ENCODE results near the gene DENND1B.
"Not testable (repeated sequence)": the region's sequence is repeated elsewhere in the genome, so short reads cannot be mapped to it uniquely, and the experiment has no call there.

DENND1B gene

DNA sequence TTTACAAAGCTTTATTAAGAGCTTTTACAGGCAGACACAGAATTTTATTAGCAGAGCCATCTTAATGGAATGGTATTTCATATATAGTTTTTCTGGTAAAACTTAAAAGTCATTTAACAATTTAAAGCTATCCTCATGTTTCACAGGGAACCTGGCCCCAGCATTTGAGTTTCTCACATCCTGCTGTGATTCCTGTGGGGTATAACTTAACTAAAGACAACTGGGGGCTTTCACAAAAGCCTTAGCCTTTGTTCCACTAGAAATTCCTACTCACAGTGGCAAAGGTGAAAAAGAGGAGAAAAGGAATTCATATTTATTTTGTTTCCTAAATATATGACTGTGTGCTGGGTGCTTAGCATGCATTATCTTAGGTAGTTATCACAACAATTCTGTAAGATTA is 233.9 kb downstream of the DENND1B start:
- DNase-seq: no peak

- peak in 1 of 2 donors; percentile 45 for DNase-seq
Observed at GRCh38 chr1:197526736-197527371, 248.4 kb downstream of the DENND1B start.

- DNase-seq: peak in 1 of 2 donors; percentile 57
Observed at GRCh38 chr1:197521118-197521739, 254.1 kb downstream of the DENND1B start.

GRCh38 chr1:197519741-197520334 is 255.4 kb downstream of the DENND1B start:
- peak in 1 of 2 donors; percentile 6 for DNase-seq

DNA sequence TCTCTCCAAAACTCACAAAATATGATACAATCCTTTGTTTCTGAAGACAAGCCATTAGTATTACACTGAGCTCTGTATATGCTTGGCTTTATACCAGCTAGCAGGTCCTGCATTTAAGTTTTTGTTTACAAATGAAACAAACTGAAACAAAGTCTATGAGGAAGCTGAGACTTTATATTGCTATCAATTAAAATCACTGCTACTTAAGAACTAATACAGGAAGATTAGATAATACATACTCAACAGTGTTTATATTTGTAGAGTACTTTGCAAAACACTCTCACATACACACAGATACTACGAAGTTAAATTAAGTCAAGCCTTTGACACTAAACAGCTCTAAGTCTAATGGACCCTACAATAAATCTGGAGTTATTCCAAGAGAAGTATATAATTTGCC is 259.9 kb downstream of the DENND1B start:
- no peak for DNase-seq

- DNase-seq: no peak
Observed at GRCh38 chr1:197510691-197511378, 264.4 kb downstream of the DENND1B start.

DNA sequence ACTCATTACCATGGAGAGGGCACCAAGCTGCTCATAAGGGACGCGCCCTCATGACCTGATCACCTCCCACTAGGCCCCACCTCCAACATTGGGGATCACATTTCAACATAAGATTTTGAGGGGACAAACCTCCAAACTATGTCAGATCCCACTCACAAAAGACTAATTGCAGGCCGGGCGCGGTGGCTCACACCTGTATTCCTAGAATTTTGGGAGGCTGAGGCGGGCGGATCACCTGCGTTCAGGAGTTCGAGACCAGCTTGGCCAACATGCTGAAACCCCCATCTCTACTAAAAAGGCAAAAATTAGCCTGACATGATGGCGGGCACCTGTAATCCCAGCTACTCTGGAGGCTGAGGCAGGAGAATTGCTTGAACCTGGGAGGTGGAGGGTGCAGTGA is 278.6 kb downstream of the DENND1B start:
- DNase-seq: no peak

GRCh38 chr1:197491505-197491904 is 283.8 kb downstream of the DENND1B start:
- not testable (repeated sequence) for DNase-seq

- no peak for DNase-seq
Observed at GRCh38 chr1:197486946-197487345, 288.3 kb downstream of the DENND1B start.

DNA sequence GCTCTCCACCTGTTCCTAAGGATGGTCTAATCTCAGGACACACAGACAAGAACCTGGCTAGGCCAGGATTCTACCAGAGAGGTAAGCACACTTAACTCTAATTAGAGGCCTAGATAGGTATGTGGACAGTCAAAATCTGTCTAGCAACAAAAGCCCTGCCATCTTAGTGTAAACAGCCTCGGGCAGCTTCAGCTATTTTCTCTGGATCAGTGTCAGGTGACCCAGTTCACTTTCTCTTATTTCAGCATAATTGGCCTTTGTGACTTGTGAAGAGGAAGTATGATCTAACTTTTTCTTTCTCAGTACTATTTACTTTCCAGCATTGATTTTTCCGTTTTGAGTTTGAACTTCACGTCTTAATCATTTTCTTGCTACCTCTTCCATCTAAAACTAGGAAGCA is 289.5 kb downstream of the DENND1B start:
- DNase-seq: no peak

DNA sequence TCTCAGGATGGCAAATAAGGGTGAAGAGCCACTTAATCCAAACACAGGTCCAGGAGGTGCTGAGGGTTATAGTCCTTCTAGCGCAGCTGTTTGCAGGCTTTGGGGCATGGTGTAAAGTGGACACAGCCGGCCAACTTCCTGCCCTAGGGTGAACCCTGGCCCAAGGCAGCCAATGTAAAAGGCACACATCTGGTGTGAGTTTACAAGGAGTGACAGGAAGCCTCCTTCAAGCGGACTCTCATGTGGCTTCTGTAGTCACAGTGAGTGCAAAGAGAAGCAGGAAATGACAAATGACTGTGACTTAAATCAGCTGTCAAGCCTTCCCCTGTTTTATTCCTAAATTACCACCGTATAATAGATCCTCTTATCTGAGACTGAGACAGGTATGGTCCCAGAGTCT is 294.2 kb downstream of the DENND1B start:
- peak in 1 of 2 donors; percentile 21 for DNase-seq

- no peak for DNase-seq
Observed at GRCh38 chr1:197480446-197480845, 294.8 kb downstream of the DENND1B start.

DNA sequence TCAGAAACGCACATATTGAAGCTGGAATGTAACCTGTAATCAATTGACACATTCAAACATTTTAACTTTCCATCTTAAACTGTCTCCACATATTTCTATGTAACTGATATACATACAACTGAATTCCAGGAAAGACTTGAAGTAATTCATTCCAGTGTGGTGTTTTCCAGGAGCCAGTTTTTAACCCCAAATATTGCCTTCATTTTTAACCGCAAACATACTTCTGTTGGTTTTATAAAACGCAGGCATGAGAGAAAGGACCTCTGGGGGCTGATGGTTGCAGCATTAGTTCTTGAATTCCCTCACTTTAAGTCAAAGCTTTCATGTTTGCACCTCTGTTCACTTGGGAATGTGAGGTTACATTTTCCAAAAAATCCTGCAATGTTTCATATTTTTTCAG is 303.1 kb downstream of the DENND1B start:
- DNase-seq: no peak

DNA sequence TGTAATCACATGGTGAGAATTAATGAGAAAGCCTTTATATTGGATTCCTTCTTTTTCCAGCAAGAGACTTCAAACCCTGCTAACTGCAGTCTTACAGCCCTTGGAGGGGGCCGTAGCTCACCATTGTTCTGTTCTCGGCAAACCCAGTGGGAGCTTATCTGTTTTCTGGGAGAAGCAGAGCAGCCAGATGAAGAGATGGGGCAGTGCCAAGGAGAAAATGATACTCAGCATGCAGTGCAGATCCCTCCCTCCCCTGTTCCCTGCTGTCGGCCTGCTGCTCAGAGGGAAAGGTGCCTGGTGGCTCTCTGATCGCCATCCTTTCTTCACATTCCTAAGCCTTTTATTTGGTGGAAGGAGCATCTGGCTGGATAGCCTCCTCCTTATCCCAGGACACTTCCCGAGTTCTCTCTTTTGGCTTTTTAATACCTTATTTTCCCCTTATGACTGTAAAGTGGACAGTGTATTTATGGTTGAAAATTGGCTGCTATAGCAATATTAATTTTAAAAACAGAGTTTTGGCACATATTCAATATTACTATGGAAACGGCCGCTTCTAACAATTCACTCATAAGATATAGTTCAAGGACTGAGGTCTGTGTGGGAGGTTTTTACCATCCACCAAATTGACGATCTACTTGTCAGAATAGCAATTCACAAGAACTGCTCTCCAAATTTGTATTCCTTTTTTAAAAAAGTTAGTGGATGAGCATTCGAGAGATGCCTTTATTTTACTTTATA is 303.9 kb downstream of the DENND1B start:
- no peak for DNase-seq

DNA sequence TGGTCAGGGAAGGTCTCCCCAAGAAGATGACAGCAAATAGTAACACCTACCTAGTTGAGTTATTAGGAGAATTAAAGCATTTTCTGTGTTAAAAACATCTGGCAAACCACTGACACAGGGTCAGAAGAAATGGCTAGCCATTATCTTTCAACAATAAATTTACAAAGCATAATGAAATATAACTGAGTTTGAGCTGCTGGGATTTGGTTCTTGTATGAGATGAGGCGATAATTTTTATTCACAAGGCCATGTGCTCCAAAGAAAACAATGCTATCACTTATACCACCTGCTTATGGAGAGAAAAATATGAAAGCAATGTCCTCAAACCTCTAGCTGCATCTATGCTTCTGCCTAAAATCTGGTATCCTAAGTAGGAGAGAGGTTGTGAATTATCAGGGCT is 304.9 kb downstream of the DENND1B start:
- no peak for DNase-seq

DNA sequence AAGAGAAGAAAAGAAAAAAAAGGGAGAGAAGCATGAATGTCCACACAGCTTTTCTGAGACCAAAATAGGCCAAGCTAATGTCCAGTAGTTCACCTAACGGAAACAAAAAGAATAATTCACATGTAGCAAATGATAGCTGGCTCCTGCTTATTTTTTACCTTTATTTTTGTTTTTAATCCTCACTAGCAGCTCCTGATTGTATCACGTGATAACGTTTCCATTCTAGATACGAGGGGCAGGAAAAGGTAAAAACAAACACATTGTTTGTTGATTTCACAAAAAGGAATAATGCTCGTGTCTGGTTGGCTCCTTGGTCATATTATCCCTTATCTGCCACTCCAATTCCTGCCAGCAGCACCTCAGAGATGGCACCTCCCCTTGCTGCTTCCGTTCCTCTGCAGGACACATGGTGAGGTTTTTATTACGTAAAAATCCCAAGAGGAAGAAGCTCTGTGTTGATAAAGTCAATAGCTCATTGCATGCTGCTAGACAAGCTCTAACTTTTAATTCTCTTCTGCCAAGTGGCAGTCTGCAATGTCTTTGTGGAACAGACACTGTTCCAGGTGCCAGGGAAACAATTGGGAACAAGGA is 305.6 kb downstream of the DENND1B start:
- DNase-seq: no peak

- no peak for DNase-seq
Observed at GRCh38 chr1:197468543-197469175, 306.6 kb downstream of the DENND1B start.

DNA sequence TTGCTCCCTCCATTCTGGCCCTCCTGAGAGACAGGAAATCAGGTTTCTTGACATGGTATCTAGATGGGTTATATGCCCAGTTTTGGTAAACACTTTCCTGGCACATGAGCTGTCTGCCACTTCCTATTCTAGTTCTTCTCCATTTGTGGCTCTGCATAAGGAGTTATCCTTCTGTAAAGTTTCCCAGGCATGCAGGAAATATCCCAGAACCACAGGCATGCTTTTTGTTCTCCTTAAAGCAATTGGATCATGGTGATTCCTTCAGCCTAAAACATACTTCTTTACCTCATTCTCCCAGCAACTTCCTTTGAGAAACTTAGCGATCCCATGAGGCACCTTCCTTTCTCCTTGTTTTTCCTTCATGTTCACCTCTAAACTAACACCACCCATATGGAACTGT is 307.4 kb downstream of the DENND1B start:
- no peak for DNase-seq

GRCh38 chr1:197466813-197467212 is 308.5 kb downstream of the DENND1B start:
- DNase-seq: no peak

- DNase-seq: no peak
Observed at GRCh38 chr1:197465528-197466327, 309.6 kb downstream of the DENND1B start.

GRCh38 chr1:197464044-197464443 is 311.2 kb downstream of the DENND1B start:
- no peak for DNase-seq

All from CD4-positive, alpha-beta T cell treated with Interferon alpha-2 for 1 hour (primary cell).